NOMO-1 (cell line): ENCODE data around the gene ABHD17A.

Experiments
- DNase-seq, 2 experiments: peaks; one replicate each; lab custom pipeline; 2025; ENCODE audit not compliant: unreplicated experiment in 2 of 2; lab: John Stamatoyannopoulos, UW

ABHD17A gene

GRCh38 chr19:1854542-1855039, 30.7 kb downstream of the ABHD17A start:
- peak; percentile 58 to 59 for DNase-seq

GRCh38 chr19:1854039-1854541, 31.2 kb downstream of the ABHD17A start:
- DNase-seq, result no peak

GRCh38 chr19:1853295-1854038, 31.8 kb downstream of the ABHD17A start:
- peak; percentile 89 to 94 for DNase-seq

- DNase-seq, result no peak
Observed at GRCh38 chr19:1852581-1853128, 32.6 kb downstream of the ABHD17A start.

GRCh38 chr19:1851654-1852580, 33.4 kb downstream of the ABHD17A start:
- DNase-seq, result no peak

- DNase-seq, result no peak
Observed at GRCh38 chr19:1850809-1851653, 34.3 kb downstream of the ABHD17A start.

- DNase-seq, result no peak
Observed at GRCh38 chr19:1849886-1850398, 35.4 kb downstream of the ABHD17A start.

- DNase-seq, result no peak
Observed at GRCh38 chr19:1849132-1849474, 36.2 kb downstream of the ABHD17A start.

- DNase-seq, result peak; percentile 91 to 96
Observed at GRCh38 chr19:1848399-1849131, 36.7 kb downstream of the ABHD17A start, which contains the start of gene REXO1. Gene REXO1 (minus strand): TSS chr19:1848483. CDS start chr19:1848358, 125 bp downstream.

GRCh38 chr19:1847684-1848398, 37.5 kb downstream of the ABHD17A start:
- DNase-seq, result peak; percentile 26 to 30

GRCh38 chr19:1847348-1847683, 38.0 kb downstream of the ABHD17A start:
- no peak for DNase-seq

GRCh38 chr19:1846517-1847204, 38.6 kb downstream of the ABHD17A start:
- no peak for DNase-seq

- no peak for DNase-seq
Observed at GRCh38 chr19:1845642-1846041, 39.7 kb downstream of the ABHD17A start.

- no peak for DNase-seq
Observed at GRCh38 chr19:1845125-1845515, 40.2 kb downstream of the ABHD17A start.

GRCh38 chr19:1844513-1845124, 40.7 kb downstream of the ABHD17A start:
- DNase-seq, result no peak

- DNase-seq, result no peak
Observed at GRCh38 chr19:1843646-1844394, 41.5 kb downstream of the ABHD17A start.

GRCh38 chr19:1843116-1843515, 42.2 kb downstream of the ABHD17A start:
- DNase-seq, result no peak
